Upper lobe of left lung (tissue), 4 donors: Measurements from ENCODE around the gene RDM1.

Source experiments
- POLR2A ChIP-seq, 4 donors: fragments of 450-650 bp; IDR thresholded peaks; one replicate each; pipeline ENCODE4 v1.5.1; 2016 to 2017; ENCODE audit warnings: antibody characterized with exemption in 4 of 4, mild to moderate bottlenecking in 2 of 4
- POLR2AphosphoS5 ChIP-seq, 2 donors: sonication (generic); formaldehyde crosslinking; IDR thresholded peaks; one replicate each; pipeline ENCODE4 v1.5.1; 2017; ENCODE audit warnings: antibody characterized with exemption in 2 of 2
- TF ChIP-seq, protein P1 (sequence below), 6 experiments: fragments of 450-650 bp in 4 of 6; fragments of 200-600 bp in 2 of 6; sonication (generic) in 2 of 6; IDR thresholded peaks; one replicate each; pipeline ENCODE4 v1.5.1; 2016 to 2019; ENCODE audit warnings: antibody characterized with exemption in 6 of 6

DNA sequence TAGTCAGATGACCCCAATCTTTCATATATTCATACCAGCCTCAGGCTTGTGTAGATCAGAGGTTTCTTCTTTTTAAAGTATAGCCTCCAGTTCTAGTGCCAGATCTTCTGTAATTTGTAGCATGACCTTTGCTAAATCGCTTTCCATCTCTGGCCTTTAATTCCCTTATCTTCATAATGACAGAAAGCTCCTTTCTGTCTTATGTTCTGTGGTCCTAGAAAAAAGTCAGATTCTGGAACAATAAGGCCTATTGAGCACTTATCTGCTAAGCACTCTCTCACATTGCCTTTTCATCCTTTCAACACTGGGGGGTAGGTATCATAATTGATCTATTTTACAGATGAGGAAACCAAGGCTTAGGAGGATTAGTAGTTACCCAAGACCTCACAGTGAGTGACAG is 41.5 kb upstream of the RDM1 start:
- TF ChIP-seq, protein P1, sequence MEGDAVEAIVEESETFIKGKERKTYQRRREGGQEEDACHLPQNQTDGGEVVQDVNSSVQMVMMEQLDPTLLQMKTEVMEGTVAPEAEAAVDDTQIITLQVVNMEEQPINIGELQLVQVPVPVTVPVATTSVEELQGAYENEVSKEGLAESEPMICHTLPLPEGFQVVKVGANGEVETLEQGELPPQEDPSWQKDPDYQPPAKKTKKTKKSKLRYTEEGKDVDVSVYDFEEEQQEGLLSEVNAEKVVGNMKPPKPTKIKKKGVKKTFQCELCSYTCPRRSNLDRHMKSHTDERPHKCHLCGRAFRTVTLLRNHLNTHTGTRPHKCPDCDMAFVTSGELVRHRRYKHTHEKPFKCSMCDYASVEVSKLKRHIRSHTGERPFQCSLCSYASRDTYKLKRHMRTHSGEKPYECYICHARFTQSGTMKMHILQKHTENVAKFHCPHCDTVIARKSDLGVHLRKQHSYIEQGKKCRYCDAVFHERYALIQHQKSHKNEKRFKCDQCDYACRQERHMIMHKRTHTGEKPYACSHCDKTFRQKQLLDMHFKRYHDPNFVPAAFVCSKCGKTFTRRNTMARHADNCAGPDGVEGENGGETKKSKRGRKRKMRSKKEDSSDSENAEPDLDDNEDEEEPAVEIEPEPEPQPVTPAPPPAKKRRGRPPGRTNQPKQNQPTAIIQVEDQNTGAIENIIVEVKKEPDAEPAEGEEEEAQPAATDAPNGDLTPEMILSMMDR (IDR thresholded peaks at IDR 0.05): no peak
- no peak for TF ChIP-seq POLR2A (IDR thresholded peaks at IDR 0.05)
- TF ChIP-seq POLR2AphosphoS5 (IDR thresholded peaks at IDR 0.05): no peak
